NCI-H526 (cell line): Measurements from ENCODE around the gene CYB561D2.
"Not testable (repeated sequence)": the region's sequence is repeated elsewhere in the genome, so short reads cannot be mapped to it uniquely, and the experiment has no call there.

Experiments
- DNase-seq, 2 experiments: peaks; one replicate each; lab custom pipeline; 2025; lab: John Stamatoyannopoulos, UW

The CYB561D2 gene

GRCh38 chr3:50350527-50351322, at the start of gene CYB561D2, which contains the start of gene NPRL2:
Gene CYB561D2 (plus strand): TSS chr3:50350862. CDS start chr3:50351434, 572 bp downstream.
Gene NPRL2 (minus strand): TSS chr3:50350775. CDS start chr3:50350652, 123 bp downstream.
- DNase-seq, result peak; percentile 88 to 95

- no peak for DNase-seq
Observed at GRCh38 chr3:50302095-50303012, 48.3 kb upstream of the CYB561D2 start.

GRCh38 chr3:50303013-50303815, 47.4 kb upstream of the CYB561D2 start, which contains the start of gene HYAL1:
Gene HYAL1 (minus strand): TSS chr3:50303574. CDS start chr3:50302956, 618 bp downstream.
- DNase-seq, result no peak

GRCh38 chr3:50304601-50305000, 46.1 kb upstream of the CYB561D2 start:
- no peak for DNase-seq

GRCh38 chr3:50312041-50312440, 38.6 kb upstream of the CYB561D2 start:
- DNase-seq, result not testable (repeated sequence)

- DNase-seq, result no peak
Observed at GRCh38 chr3:50314342-50314741, 36.3 kb upstream of the CYB561D2 start.

- DNase-seq, result no peak
Observed at GRCh38 chr3:50314816-50315215, 35.8 kb upstream of the CYB561D2 start.

- no peak for DNase-seq
Observed at GRCh38 chr3:50316657-50317242, 33.9 kb upstream of the CYB561D2 start.

- DNase-seq, result no peak
Observed at GRCh38 chr3:50317300-50317699, 33.4 kb upstream of the CYB561D2 start.

- no peak for DNase-seq
Observed at GRCh38 chr3:50318163-50318562, 32.5 kb upstream of the CYB561D2 start.

- no peak for DNase-seq
Observed at GRCh38 chr3:50318615-50319014, 32.0 kb upstream of the CYB561D2 start.

- DNase-seq, result no peak
Observed at GRCh38 chr3:50319181-50319893, 31.3 kb upstream of the CYB561D2 start.

- no peak for DNase-seq
Observed at GRCh38 chr3:50319894-50320625, 30.6 kb upstream of the CYB561D2 start.

- peak in 1 of 2 experiments; percentile 91 for DNase-seq
Observed at GRCh38 chr3:50320853-50321335, 29.8 kb upstream of the CYB561D2 start.

- peak; percentile 81 to 94 for DNase-seq
Observed at GRCh38 chr3:50321336-50322114, 29.1 kb upstream of the CYB561D2 start.

- no peak for DNase-seq
Observed at GRCh38 chr3:50322115-50322385, 28.6 kb upstream of the CYB561D2 start.

- DNase-seq, result peak in 1 of 2 experiments; percentile 30
Observed at GRCh38 chr3:50322386-50323091, 28.1 kb upstream of the CYB561D2 start, which contains the start of gene HYAL2. Gene HYAL2 (minus strand): TSS chr3:50322745. CDS start chr3:50320489, 2,256 bp downstream.

GRCh38 chr3:50323092-50323600, 27.5 kb upstream of the CYB561D2 start:
- DNase-seq, result no peak
